ENCODE results near the gene NHEJ1. TPM values are rescaled to one million over a fixed set of nuclear protein-coding genes. Genes with fewer than 3 reads are reported as not detected.

The NHEJ1 gene
- total and polyA plus RNA-seq, 4 donors, result 6.1 to 13.5 (median 9.9) TPM

GRCh38 chr2:219159771-219160185 is 837 bp downstream of the NHEJ1 start:
- Histone ChIP-seq H3K27ac (ENCODE audit: low read depth in 1 of 2, low read length in 2 of 2) (peak overlapping the region; percentile 92 to 97), H3K27me3 (ENCODE audit: control insufficient read depth in 4 of 4, insufficient read depth in 4 of 4, low read length in 3 of 4) (no peaks in the 10 kb centered on the region), H3K4me3 (ENCODE audit: low read depth in 1 of 3, low read length in 3 of 3) (peak overlapping the region; percentile 31 to 75 (median 67)), H3K9me3 (ENCODE audit: control insufficient read depth in 4 of 4, low read length in 3 of 4) (no peaks in the 10 kb centered on the region), H3K36me3 (ENCODE audit: control insufficient read depth in 4 of 4, insufficient read depth in 3 of 4, low read depth in 1 of 4, low read length in 3 of 4) (peaks cover 3 to 16% (median 11%) of the 10 kb centered on the region in 4 donors), H3K9ac (ENCODE audit: low read depth in 1 of 2, low read length in 2 of 2) (peak overlapping the region; percentile 10 to 49), H3K4me1 (ENCODE audit: control insufficient read depth in 4 of 4, insufficient read depth in 4 of 4, low read length in 3 of 4) (peaks cover 2 to 17% (median 13%) of the 10 kb centered on the region in 4 donors)
- WGBS, result 8% methylated on average over 18 of the region's 18 CpGs
- no peak for TF ChIP-seq REST (IDR thresholded peaks at IDR 0.05)
- TF ChIP-seq SP1 (IDR thresholded peaks at IDR 0.05), result no peak
- no peak for TF ChIP-seq TAF1 (conservative IDR thresholded peaks at IDR 0.05)
- TF ChIP-seq MAX (IDR thresholded peaks at IDR 0.05), result no peak
- TF ChIP-seq FOXA2 (IDR thresholded peaks at IDR 0.05), result no peak
- no peak for TF ChIP-seq CTCF (IDR thresholded peaks at IDR 0.05; ENCODE audit: low read depth, low read length, missing input control)
- TF ChIP-seq GABPA (IDR thresholded peaks at IDR 0.05 in 1 of 2, conservative IDR thresholded peaks at IDR 0.05 in 1 of 2), result no peak
- no peak for TF ChIP-seq RAD21 (IDR thresholded peaks at IDR 0.05)
- TF ChIP-seq HNF4G (IDR thresholded peaks at IDR 0.05), result no peak
- no peak for TF ChIP-seq JUND (IDR thresholded peaks at IDR 0.05)
- no peak for TF ChIP-seq YY1 (IDR thresholded peaks at IDR 0.05)
- TF ChIP-seq ATF3 (IDR thresholded peaks at IDR 0.05), result no peak
- no peak for DNase-seq (ENCODE audit: low spot score)

- Histone ChIP-seq H3K4me3 (ENCODE audit: low read depth in 1 of 3, low read length in 3 of 3) (no peak overlapping the region), H3K36me3 (ENCODE audit: control insufficient read depth in 4 of 4, insufficient read depth in 3 of 4, low read depth in 1 of 4, low read length in 3 of 4) (peaks cover 3 to 17% (median 11%) of the 10 kb centered on the region in 4 donors), H3K9ac (ENCODE audit: low read depth in 1 of 2, low read length in 2 of 2) (no peak overlapping the region), H3K9me3 (ENCODE audit: control insufficient read depth in 4 of 4, low read length in 3 of 4) (no peaks in the 10 kb centered on the region), H3K4me1 (ENCODE audit: control insufficient read depth in 4 of 4, insufficient read depth in 4 of 4, low read length in 3 of 4) (peaks cover 2 to 17% (median 13%) of the 10 kb centered on the region in 4 donors), H3K27ac (ENCODE audit: low read depth in 1 of 2, low read length in 2 of 2) (no peak overlapping the region), H3K27me3 (ENCODE audit: control insufficient read depth in 4 of 4, insufficient read depth in 4 of 4, low read length in 3 of 4) (no peaks in the 10 kb centered on the region)
- no peak for DNase-seq (ENCODE audit: low spot score)
- 89% methylated on average over 3 of the region's 3 CpGs for WGBS
- no peak for TF ChIP-seq FOXA2 (IDR thresholded peaks at IDR 0.05)
- no peak for TF ChIP-seq SP1 (IDR thresholded peaks at IDR 0.05)
- TF ChIP-seq ZBTB33 (IDR thresholded peaks at IDR 0.05), result no peak
- TF ChIP-seq YY1 (IDR thresholded peaks at IDR 0.05), result no peak
- no peak for TF ChIP-seq HNF4G (IDR thresholded peaks at IDR 0.05)
- no peak for TF ChIP-seq JUND (IDR thresholded peaks at IDR 0.05)
- no peak for TF ChIP-seq GABPA (IDR thresholded peaks at IDR 0.05 in 1 of 2, conservative IDR thresholded peaks at IDR 0.05 in 1 of 2)
- no peak for TF ChIP-seq HNF4A (conservative IDR thresholded peaks at IDR 0.05)
- no peak for TF ChIP-seq REST (IDR thresholded peaks at IDR 0.05)
- no peak for TF ChIP-seq ATF3 (IDR thresholded peaks at IDR 0.05)
- no peak for TF ChIP-seq RAD21 (IDR thresholded peaks at IDR 0.05)
- TF ChIP-seq FOXA1 (IDR thresholded peaks at IDR 0.05), result no peak
- TF ChIP-seq NR2F2 (IDR thresholded peaks at IDR 0.05), result no peak
- no peak for TF ChIP-seq CTCF (IDR thresholded peaks at IDR 0.05; ENCODE audit: low read depth, low read length, missing input control)
- TF ChIP-seq RXRA (IDR thresholded peaks at IDR 0.05), result no peak
These were observed 2.0 kb downstream of the NHEJ1 start for GRCh38 chr2:219158586-219158985.
